Endothelial cell of umbilical vein (primary cell): ENCODE data around the gene ABHD4.

Experiments
- CTCF ChIP-seq, 2 donors: IDR thresholded peaks; 1 replicate in 1 of 2; 2 replicates in 1 of 2; pipeline ENCODE4 v1.5.1; 2011; ENCODE audit warnings: low read length in 2 of 2, mild to moderate bottlenecking in 2 of 2, moderate library complexity in 2 of 2, control low read depth in 1 of 2, inconsistent platforms in 1 of 2, low read depth in 1 of 2; ENCODE audit not compliant: insufficient read depth in 1 of 2; ENCODE audit errors: extremely low read depth in 1 of 2
- EZH2 ChIP-seq: IDR thresholded peaks from 2 replicates; pipeline ENCODE4 v1.6.1; 2012; ENCODE audit warnings: borderline replicate concordance, low read depth, mild to moderate bottlenecking, moderate library complexity, low read length, inconsistent platforms; ENCODE audit not compliant: severe bottlenecking
- JUN ChIP-seq: IDR thresholded peaks from 2 replicates; pipeline ENCODE4 v1.6.1; 2011; ENCODE audit warnings: borderline replicate concordance, low read depth; ENCODE audit not compliant: insufficient read length, insufficient read depth
- POLR2A ChIP-seq: IDR thresholded peaks from 2 replicates; pipeline ENCODE4 v1.6.1; 2012; ENCODE audit warnings: low read depth, mild to moderate bottlenecking, control low read depth, low read length
- POLR2AphosphoS5 ChIP-seq: IDR thresholded peaks from 2 replicates; pipeline ENCODE4 v1.6.1; 2012; ENCODE audit warnings: low read depth, mild to moderate bottlenecking, control low read depth, low read length, moderate library complexity; ENCODE audit not compliant: insufficient read depth

- TF ChIP-seq EZH2 (no peak), CTCF (IDR thresholded peaks at IDR 0.05; ENCODE audit: extremely low read depth in 1 of 2, insufficient read depth in 1 of 2, low read depth in 1 of 2, low read length in 2 of 2) (no peak), POLR2A (no peak), POLR2AphosphoS5 (no peak), JUN (no peak)
These were observed 33.6 kb upstream of the ABHD4 start for GRCh38 chr14:22564463-22564862.
